PC-3 (cell line): Measurements from ENCODE around the gene F5.

Experiments used
- CTCF ChIP-seq: fragments of 300-600 bp; sonication (generic); conservative IDR thresholded peaks from 2 replicates; pipeline ENCODE4 v1.5.1; 2017; ENCODE audit warnings: antibody characterized with exemption, low read depth, mild to moderate bottlenecking, low read length
- EZH2 ChIP-seq: fragments of 300-600 bp; sonication (generic); IDR thresholded peaks from one replicate; pipeline ENCODE4 v1.6.1; 2017; ENCODE audit warnings: antibody characterized with exemption, mild to moderate bottlenecking, low read length; ENCODE audit not compliant: unreplicated experiment

- TF ChIP-seq CTCF, result no peak
- no peak for TF ChIP-seq EZH2
These were observed 9.9 kb downstream of the F5 start for GRCh38 chr1:169576241-169576934.
